ENCODE data around the gene SYNPO2. TPM values are rescaled to one million over a fixed set of nuclear protein-coding genes. Genes with fewer than 3 reads are reported as not detected.

SYNPO2 gene
- total and polyA plus RNA-seq, 4 donors, result 85.9 to 1,531 (median 273) TPM

- intact Hi-C loops (cut with DNase I), result no loop called here
- peak overlapping the region in 1 of 2 donors; percentile 30 for H3K4me3 ChIP-seq (ENCODE audit: low read length in 2 of 2)
Measured at GRCh38 chr4:119025916-119026661, 137.4 kb downstream of the SYNPO2 start.

GRCh38 chr4:119026662-119027444, 138.2 kb downstream of the SYNPO2 start:
- H3K4me1 ChIP-seq (ENCODE audit: control insufficient read depth in 1 of 2, insufficient read depth in 2 of 2, low read length in 2 of 2), result peaks cover 0 to 4% of the 10 kb centered on the region in 2 donors
- no peak overlapping the region for H3K4me3 ChIP-seq (ENCODE audit: low read length in 2 of 2)
- no peaks in the 10 kb centered on the region for H3K9me3 ChIP-seq (ENCODE audit: control insufficient read depth, low read length)
- peak; percentile 44 to 76 for DNase-seq
- 51 to 54% methylated on average over 22 of the region's 22 CpGs for WGBS, 2 donors
- peak; percentile 83 for ATAC-seq (ENCODE audit: low FRiP score)
- no peaks in the 10 kb centered on the region for H3K27me3 ChIP-seq (ENCODE audit: control insufficient read depth in 1 of 2, insufficient read depth in 2 of 2, low read length in 1 of 2)
- intact Hi-C loops (cut with DNase I), result no loop called here
- H3K36me3 ChIP-seq (ENCODE audit: control insufficient read depth in 1 of 2, insufficient read depth in 2 of 2, low read length in 1 of 2), result peaks cover 0 to 15% of the 10 kb centered on the region in 2 donors
- H3K27ac ChIP-seq (ENCODE audit: low read depth in 1 of 2, low read length in 2 of 2), result peak overlapping the region; percentile 93 to 96

More at GRCh38 chr4:119025916-119026661, 137.4 kb downstream of the SYNPO2 start:
- peak in 1 of 2 donors; percentile 46 for DNase-seq
- Histone ChIP-seq H3K27ac (ENCODE audit: low read depth in 1 of 2, low read length in 2 of 2) (peak overlapping the region; percentile 93 to 96), H3K9me3 (ENCODE audit: control insufficient read depth, low read length) (no peaks in the 10 kb centered on the region), H3K36me3 (ENCODE audit: control insufficient read depth in 1 of 2, insufficient read depth in 2 of 2, low read length in 1 of 2) (peaks cover 0 to 9% of the 10 kb centered on the region in 2 donors), H3K27me3 (ENCODE audit: control insufficient read depth in 1 of 2, insufficient read depth in 2 of 2, low read length in 1 of 2) (no peaks in the 10 kb centered on the region), H3K4me1 (ENCODE audit: control insufficient read depth in 1 of 2, insufficient read depth in 2 of 2, low read length in 2 of 2) (peaks cover 0 to 4% of the 10 kb centered on the region in 2 donors)
- peak; percentile 90 for ATAC-seq (ENCODE audit: low FRiP score)
- WGBS, 2 donors, result 3 to 5% methylated on average over 4 of the region's 4 CpGs

GRCh38 chr4:119027811-119028210, 139.2 kb downstream of the SYNPO2 start:
- peak overlapping the region in 1 of 2 donors; percentile 80 for H3K27ac ChIP-seq (ENCODE audit: low read depth in 1 of 2, low read length in 2 of 2)
- DNase-seq, result no peak
- ATAC-seq (ENCODE audit: low FRiP score), result no peak
- no peaks in the 10 kb centered on the region for H3K9me3 ChIP-seq (ENCODE audit: control insufficient read depth, low read length)
- WGBS, 2 donors, result 16 to 20% methylated on average over 2 of the region's 2 CpGs
- H3K4me3 ChIP-seq (ENCODE audit: low read length in 2 of 2), result no peak overlapping the region
- H3K4me1 ChIP-seq (ENCODE audit: control insufficient read depth in 1 of 2, insufficient read depth in 2 of 2, low read length in 2 of 2), result peaks cover 0 to 4% of the 10 kb centered on the region in 2 donors
- H3K27me3 ChIP-seq (ENCODE audit: control insufficient read depth in 1 of 2, insufficient read depth in 2 of 2, low read length in 1 of 2), result no peaks in the 10 kb centered on the region
- peaks cover 0 to 16% of the 10 kb centered on the region in 2 donors for H3K36me3 ChIP-seq (ENCODE audit: control insufficient read depth in 1 of 2, insufficient read depth in 2 of 2, low read length in 1 of 2)
- intact Hi-C loops (cut with DNase I), result no loop called here

GRCh38 chr4:119028296-119028695, 139.6 kb downstream of the SYNPO2 start:
- ATAC-seq (ENCODE audit: low FRiP score) (no peak), DNase-seq (no peak)
- Histone ChIP-seq H3K4me1 (ENCODE audit: control insufficient read depth in 1 of 2, insufficient read depth in 2 of 2, low read length in 2 of 2) (peaks cover 3 to 4% of the 10 kb centered on the region in 2 donors), H3K27ac (ENCODE audit: low read depth in 1 of 2, low read length in 2 of 2) (no peak overlapping the region), H3K36me3 (ENCODE audit: control insufficient read depth in 1 of 2, insufficient read depth in 2 of 2, low read length in 1 of 2) (peaks cover 0 to 16% of the 10 kb centered on the region in 2 donors), H3K9me3 (ENCODE audit: control insufficient read depth, low read length) (no peaks in the 10 kb centered on the region), H3K4me3 (ENCODE audit: low read length in 2 of 2) (no peak overlapping the region), H3K27me3 (ENCODE audit: control insufficient read depth in 1 of 2, insufficient read depth in 2 of 2, low read length in 1 of 2) (no peaks in the 10 kb centered on the region)
- intact Hi-C loops (cut with DNase I), result no loop called here
- 68% methylated on average over 2 of the region's 2 CpGs for WGBS, 2 donors

- 94 to 95% methylated on average over 18 of the region's 18 CpGs for WGBS, 2 donors
- peaks cover 4 to 9% of the 10 kb centered on the region in 2 donors for H3K4me1 ChIP-seq (ENCODE audit: control insufficient read depth in 1 of 2, insufficient read depth in 2 of 2, low read length in 2 of 2)
Measured at GRCh38 chr4:119029847-119030535, 141.3 kb downstream of the SYNPO2 start.

GRCh38 chr4:119030536-119030890, 141.9 kb downstream of the SYNPO2 start:
- peak in 1 of 2 donors; percentile 68 for DNase-seq
- 90% methylated on average over 12 of the region's 12 CpGs for WGBS, 2 donors
- peak overlapping the region in 1 of 2 donors; percentile 4 for H3K27ac ChIP-seq (ENCODE audit: low read depth in 1 of 2, low read length in 2 of 2)
- H3K4me3 ChIP-seq (ENCODE audit: low read length in 2 of 2), result no peak overlapping the region
- H3K36me3 ChIP-seq (ENCODE audit: control insufficient read depth in 1 of 2, insufficient read depth in 2 of 2, low read length in 1 of 2), result peaks cover 0 to 16% of the 10 kb centered on the region in 2 donors
- no peaks in the 10 kb centered on the region for H3K9me3 ChIP-seq (ENCODE audit: control insufficient read depth, low read length)
- no peaks in the 10 kb centered on the region for H3K27me3 ChIP-seq (ENCODE audit: control insufficient read depth in 1 of 2, insufficient read depth in 2 of 2, low read length in 1 of 2)
- ATAC-seq (ENCODE audit: low FRiP score), result no peak
- H3K4me1 ChIP-seq (ENCODE audit: control insufficient read depth in 1 of 2, insufficient read depth in 2 of 2, low read length in 2 of 2), result peaks cover 4 to 9% of the 10 kb centered on the region in 2 donors
- intact Hi-C loops (cut with DNase I), result loop anchor here (5.0 kb wide), 1 partner anchor 48 kb away; no protein-coding TSS in a partner anchor

More at GRCh38 chr4:119029847-119030535, 141.3 kb downstream of the SYNPO2 start:
- ATAC-seq (ENCODE audit: low FRiP score), result no peak
- Histone ChIP-seq H3K27me3 (ENCODE audit: control insufficient read depth in 1 of 2, insufficient read depth in 2 of 2, low read length in 1 of 2) (no peaks in the 10 kb centered on the region), H3K36me3 (ENCODE audit: control insufficient read depth in 1 of 2, insufficient read depth in 2 of 2, low read length in 1 of 2) (peaks cover 0 to 16% of the 10 kb centered on the region in 2 donors), H3K4me3 (ENCODE audit: low read length in 2 of 2) (no peak overlapping the region), H3K9me3 (ENCODE audit: control insufficient read depth, low read length) (no peaks in the 10 kb centered on the region), H3K27ac (ENCODE audit: low read depth in 1 of 2, low read length in 2 of 2) (peak overlapping the region in 1 of 2 donors; percentile 13)
- DNase-seq, result peak in 1 of 2 donors; percentile 71
- intact Hi-C loops (cut with DNase I), result loop anchor here (5.0 kb wide), 1 partner anchor 48 kb away; no protein-coding TSS in a partner anchor

GRCh38 chr4:119031218-119031617, 142.6 kb downstream of the SYNPO2 start:
- Histone ChIP-seq H3K27ac (ENCODE audit: low read depth in 1 of 2, low read length in 2 of 2) (no peak overlapping the region), H3K27me3 (ENCODE audit: control insufficient read depth in 1 of 2, insufficient read depth in 2 of 2, low read length in 1 of 2) (no peaks in the 10 kb centered on the region), H3K36me3 (ENCODE audit: control insufficient read depth in 1 of 2, insufficient read depth in 2 of 2, low read length in 1 of 2) (peaks cover 0 to 16% of the 10 kb centered on the region in 2 donors), H3K4me3 (ENCODE audit: low read length in 2 of 2) (no peak overlapping the region), H3K4me1 (ENCODE audit: control insufficient read depth in 1 of 2, insufficient read depth in 2 of 2, low read length in 2 of 2) (peaks cover 4 to 10% of the 10 kb centered on the region in 2 donors), H3K9me3 (ENCODE audit: control insufficient read depth, low read length) (no peaks in the 10 kb centered on the region)
- ATAC-seq (ENCODE audit: low FRiP score), result no peak
- 95 to 96% methylated on average over 11 of the region's 11 CpGs for WGBS, 2 donors
- intact Hi-C loops (cut with DNase I), result loop anchor here (5.0 kb wide), 1 partner anchor 49 kb away; no protein-coding TSS in a partner anchor
- no peak for DNase-seq
